Endothelial cell of umbilical vein (primary cell): ENCODE results near the gene PDGFA. TPM values are rescaled to one million over a fixed set of nuclear protein-coding genes. Genes with fewer than 3 reads are reported as not detected.

Source experiments
- BruUV-seq: library from RNA; stranded (reverse); fragments of 400-500 nt; replicated peaks from 2 replicates; lab custom pipeline; 2021; lab: Mats Ljungman, UMichigan
- CTCF ChIA-PET: fragments of 300-600, 350-600 bp; sonication (Branson Sonifier 250); formaldehyde crosslinking; loops from one replicate; lab custom pipeline; 2021; ENCODE audit warnings: antibody characterized with exemption, inconsistent platforms; lab: Charles Lee
- POLR2A ChIA-PET: fragments of 300-600, 350-600 bp; sonication (Branson Sonifier 250); formaldehyde crosslinking; loops from one replicate; lab custom pipeline; 2021; ENCODE audit warnings: antibody characterized with exemption, inconsistent platforms; lab: Charles Lee
- DNase-seq: peaks from one replicate; pipeline ENCODE4 v3.0.0-alpha.2; 2011; ENCODE audit warnings: low read depth, low spot score
- FAIRE-seq: peaks from 2 replicates; lab custom pipeline; 2011; peaks lifted over from hg19 to GRCh38; lab: Jason Lieb, UNC
- H2AFZ ChIP-seq: 2 replicates; pipeline ENCODE4 v1.6.0; 2012; ENCODE audit warnings: low read depth, low read length, control low read depth, inconsistent platforms
- H3K27ac ChIP-seq: 2 replicates; pipeline ENCODE4 v1.5.1; 2011; ENCODE audit warnings: low read depth, mild to moderate bottlenecking, control low read depth, low read length, moderate library complexity; ENCODE audit not compliant: insufficient read depth
- H3K27me3 ChIP-seq, 2 experiments: 2 replicates each; pipeline versions ENCODE4 v1.6.0 to v1.6.1; 2011; ENCODE audit warnings: low read length in 2 of 2, mixed read lengths in 1 of 2; ENCODE audit not compliant: control insufficient read depth in 2 of 2, insufficient read depth in 2 of 2
- H3K36me3 ChIP-seq, 2 experiments: 2 replicates in 1 of 2; 3 replicates in 1 of 2; pipeline ENCODE4 v1.5.1; 2011; ENCODE audit warnings: low read length in 2 of 2, mild to moderate bottlenecking in 1 of 2, moderate library complexity in 1 of 2; ENCODE audit not compliant: control insufficient read depth in 2 of 2, insufficient read depth in 2 of 2; ENCODE audit errors: extremely low read depth in 1 of 2
- H3K4me1 ChIP-seq: 3 replicates; pipeline ENCODE4 v1.5.1; 2011; ENCODE audit warnings: mild to moderate bottlenecking, low read length; ENCODE audit not compliant: control insufficient read depth, insufficient read depth; ENCODE audit errors: extremely low read depth
- H3K4me2 ChIP-seq: 2 replicates; pipeline ENCODE4 v1.6.1; 2011; ENCODE audit warnings: low read length, control low read depth, mixed read lengths; ENCODE audit not compliant: insufficient read depth
- H3K4me3 ChIP-seq, 3 experiments: fragments of 200-600 bp in 1 of 3; sonication (generic), shearing (Covaris generic) in 1 of 3; replicated peaks in 1 of 3; 2 replicates each; pipeline ENCODE4 v1.5.1; 2011 to 2016; ENCODE audit warnings: control low read depth in 3 of 3, low read length in 3 of 3, mild to moderate bottlenecking in 2 of 3, inconsistent platforms in 1 of 3, low read depth in 1 of 3, moderate library complexity in 1 of 3; ENCODE audit not compliant: insufficient read depth in 1 of 3
- H3K79me2 ChIP-seq: 2 replicates; pipeline ENCODE4 v1.6.0; 2012; ENCODE audit warnings: low read length, inconsistent platforms; ENCODE audit not compliant: control insufficient read depth, insufficient read depth
- H3K9ac ChIP-seq: replicated peaks from 2 replicates; pipeline ENCODE3; 2011; ENCODE audit warnings: low read length, control low read depth; ENCODE audit not compliant: insufficient read depth; ENCODE audit errors: extremely low read depth
- H3K9me1 ChIP-seq: replicated peaks from 3 replicates; pipeline ENCODE4 v1.6.0; 2011; ENCODE audit warnings: mild to moderate bottlenecking, low read length; ENCODE audit not compliant: control insufficient read depth, insufficient read depth; ENCODE audit errors: extremely low read depth
- H3K9me3 ChIP-seq: replicated peaks from 2 replicates; pipeline ENCODE4 v1.5.1; 2012; ENCODE audit warnings: low read length, inconsistent platforms; ENCODE audit not compliant: control insufficient read depth, insufficient read depth
- H4K20me1 ChIP-seq: replicated peaks from 2 replicates; pipeline ENCODE3; 2011; ENCODE audit warnings: mild to moderate bottlenecking, low read length; ENCODE audit not compliant: control insufficient read depth, insufficient read depth; ENCODE audit errors: extremely low read depth
- EZH2 ChIP-seq: IDR thresholded peaks from 2 replicates; pipeline ENCODE4 v1.6.1; 2012; ENCODE audit warnings: borderline replicate concordance, low read depth, mild to moderate bottlenecking, moderate library complexity, low read length, inconsistent platforms; ENCODE audit not compliant: severe bottlenecking
- FOS ChIP-seq: IDR thresholded peaks from 2 replicates; pipeline ENCODE4 v1.6.1; 2011; ENCODE audit warnings: mild to moderate bottlenecking, low read length, moderate library complexity, borderline replicate concordance; ENCODE audit not compliant: insufficient read depth
- GATA2 ChIP-seq: IDR thresholded peaks from 2 replicates; pipeline ENCODE4 v1.7.0; 2011; ENCODE audit warnings: low read depth, mild to moderate bottlenecking, moderate library complexity, mixed read lengths, low read length; ENCODE audit not compliant: insufficient read length, insufficient read depth
- JUN ChIP-seq: IDR thresholded peaks from 2 replicates; pipeline ENCODE4 v1.6.1; 2011; ENCODE audit warnings: borderline replicate concordance, low read depth; ENCODE audit not compliant: insufficient read length, insufficient read depth
- MYC ChIP-seq: IDR thresholded peaks from one replicate; pipeline ENCODE4 v1.6.1; 2011; ENCODE audit warnings: mild to moderate bottlenecking, low read depth, low read length
- POLR2A ChIP-seq: IDR thresholded peaks from 2 replicates; pipeline ENCODE4 v1.6.1; 2012; ENCODE audit warnings: low read depth, mild to moderate bottlenecking, control low read depth, low read length
- POLR2AphosphoS5 ChIP-seq: IDR thresholded peaks from 2 replicates; pipeline ENCODE4 v1.6.1; 2012; ENCODE audit warnings: low read depth, mild to moderate bottlenecking, control low read depth, low read length, moderate library complexity; ENCODE audit not compliant: insufficient read depth
- dilution Hi-C: fragments of 300-500 bp; cut with MboI; formaldehyde crosslinking; loops from one replicate; pipeline ENCODE4 v1.15.0; 2019; ENCODE audit warnings: low sequenced_read_pairs; ENCODE audit not compliant: extremely low pct_ligation_motif_present
- intact Hi-C: fragments of 100-400 bp; cut with micrococcal nuclease; formaldehyde crosslinking; loops from one replicate; pipeline ENCODE4 v1.10.0; 2022
- polyA plus RNA-seq, 4 experiments: library from polyadenylated mRNA; depleted of rRNA in 3 of 4; stranded (reverse) in 3 of 4; unstranded in 1 of 4; fragments of >200 nt; gene quantifications; 2 replicates each; pipeline versions ENCODE4 v1.2.1 to v1.2.3, GENCODE V29; 2011 to 2012; ENCODE audit warnings: missing spikeins in 1 of 4
- total RNA-seq: library from RNA; stranded (reverse); gene quantifications from 2 replicates; pipeline ENCODE4 v1.2.3, GENCODE V29; 2021
- TF ChIP-seq, protein P1 (sequence below), 2 donors: IDR thresholded peaks; 1 replicate in 1 of 2; 2 replicates in 1 of 2; pipeline ENCODE4 v1.5.1; 2011; ENCODE audit warnings: low read length in 2 of 2, mild to moderate bottlenecking in 2 of 2, moderate library complexity in 2 of 2, control low read depth in 1 of 2, inconsistent platforms in 1 of 2, low read depth in 1 of 2; ENCODE audit not compliant: insufficient read depth in 1 of 2; ENCODE audit errors: extremely low read depth in 1 of 2
- TF ChIP-seq, protein P2 (sequence below): IDR thresholded peaks from 2 replicates; pipeline ENCODE4 v1.6.1; 2011; ENCODE audit not compliant: insufficient read depth, insufficient read length

The PDGFA gene
- total and polyA plus RNA-seq, 2 donors (not counting 3 experiments of a cell fraction or from before 2014, with no cell fraction given): 17.4 to 62.4 TPM

DNA sequence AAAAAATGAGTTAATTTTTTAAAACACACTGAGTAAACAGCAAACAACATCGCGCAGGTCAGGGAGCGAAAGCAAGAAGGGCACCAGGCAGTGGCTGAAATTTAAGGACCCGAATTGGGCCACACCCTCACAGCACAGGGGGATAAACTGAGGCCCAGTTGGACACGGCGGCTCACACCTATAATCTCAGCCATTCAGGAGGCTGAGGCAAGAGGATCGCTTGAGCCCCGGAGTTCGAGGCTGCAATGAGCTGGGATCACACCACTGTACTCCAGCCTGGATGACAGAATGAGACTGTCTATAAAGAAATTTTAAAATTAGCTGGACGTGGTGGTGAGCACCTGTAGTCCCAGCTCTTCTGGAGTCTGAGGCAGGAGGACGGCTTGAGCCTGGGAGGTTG is 69.6 kb downstream of the PDGFA start:
- H3K27me3 ChIP-seq: peaks cover 2 to 6% of the 10 kb centered on the region in 2 experiments
- H3K36me3 ChIP-seq: no peaks in the 10 kb centered on the region
- ChIA-PET CTCF (interaction anchor here (0.8 kb wide), 1 partner anchor 40 kb away, joined by 3 read pairs; no protein-coding TSS in a partner anchor), POLR2A (no interaction called here)
- no peaks in the 10 kb centered on the region for H3K9me3 ChIP-seq
- intact Hi-C loops (no loop called here), dilution Hi-C loops (no loop called here)
- H3K79me2 ChIP-seq: no peaks in the 10 kb centered on the region
- no peak for TF ChIP-seq EZH2
- TF ChIP-seq FOS: no peak
- no peak for TF ChIP-seq POLR2AphosphoS5
- no peak for TF ChIP-seq GATA2
- TF ChIP-seq JUN: no peak
- TF ChIP-seq, protein P1, sequence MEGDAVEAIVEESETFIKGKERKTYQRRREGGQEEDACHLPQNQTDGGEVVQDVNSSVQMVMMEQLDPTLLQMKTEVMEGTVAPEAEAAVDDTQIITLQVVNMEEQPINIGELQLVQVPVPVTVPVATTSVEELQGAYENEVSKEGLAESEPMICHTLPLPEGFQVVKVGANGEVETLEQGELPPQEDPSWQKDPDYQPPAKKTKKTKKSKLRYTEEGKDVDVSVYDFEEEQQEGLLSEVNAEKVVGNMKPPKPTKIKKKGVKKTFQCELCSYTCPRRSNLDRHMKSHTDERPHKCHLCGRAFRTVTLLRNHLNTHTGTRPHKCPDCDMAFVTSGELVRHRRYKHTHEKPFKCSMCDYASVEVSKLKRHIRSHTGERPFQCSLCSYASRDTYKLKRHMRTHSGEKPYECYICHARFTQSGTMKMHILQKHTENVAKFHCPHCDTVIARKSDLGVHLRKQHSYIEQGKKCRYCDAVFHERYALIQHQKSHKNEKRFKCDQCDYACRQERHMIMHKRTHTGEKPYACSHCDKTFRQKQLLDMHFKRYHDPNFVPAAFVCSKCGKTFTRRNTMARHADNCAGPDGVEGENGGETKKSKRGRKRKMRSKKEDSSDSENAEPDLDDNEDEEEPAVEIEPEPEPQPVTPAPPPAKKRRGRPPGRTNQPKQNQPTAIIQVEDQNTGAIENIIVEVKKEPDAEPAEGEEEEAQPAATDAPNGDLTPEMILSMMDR (IDR thresholded peaks at IDR 0.05; ENCODE audit: extremely low read depth in 1 of 2, insufficient read depth in 1 of 2, low read depth in 1 of 2, low read length in 2 of 2): no peak
- TF ChIP-seq POLR2A: no peak
- TF ChIP-seq, protein P2, sequence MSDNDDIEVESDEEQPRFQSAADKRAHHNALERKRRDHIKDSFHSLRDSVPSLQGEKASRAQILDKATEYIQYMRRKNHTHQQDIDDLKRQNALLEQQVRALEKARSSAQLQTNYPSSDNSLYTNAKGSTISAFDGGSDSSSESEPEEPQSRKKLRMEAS: no peak
- TF ChIP-seq MYC: no peak
- H3K9ac ChIP-seq: no peak overlapping the region
- H3K4me2 ChIP-seq: no peak overlapping the region
- no peak overlapping the region for H3K27ac ChIP-seq
- no peaks in the 10 kb centered on the region for H3K9me1 ChIP-seq
- no peak overlapping the region for H3K4me3 ChIP-seq
- no TSS peak for BruUV-seq
- DNase-seq (no peak), FAIRE-seq (peak; percentile 60)
- no peaks in the 10 kb centered on the region for H4K20me1 ChIP-seq
- H2AFZ ChIP-seq: no peak overlapping the region
- H3K4me1 ChIP-seq: no peaks in the 10 kb centered on the region
